ENCODE measurements around the gene ADISSP. TPM values are rescaled to one million over a fixed set of nuclear protein-coding genes. Genes with fewer than 3 reads are reported as not detected.

The ADISSP gene
- polyA plus RNA-seq, 2 donors, result 18.0 to 33.2 TPM

GRCh38 chr20:3783511-3784195, 16.1 kb upstream of the ADISSP start:
- WGBS, 2 donors, result 58 to 66% methylated on average over 10 of the region's 10 CpGs
- Histone ChIP-seq H3K9me3 (ENCODE audit: control insufficient read depth in 2 of 2, insufficient read depth in 1 of 2, low read depth in 1 of 2, low read length in 1 of 2) (no peaks in the 10 kb centered on the region), H3K36me3 (ENCODE audit: control insufficient read depth in 2 of 2, insufficient read depth in 2 of 2, low read length in 1 of 2) (peaks cover 0 to 9% of the 10 kb centered on the region in 2 donors), H3K4me1 (ENCODE audit: control insufficient read depth in 2 of 2, insufficient read depth in 2 of 2, low read length in 1 of 2) (peaks cover 18 to 41% of the 10 kb centered on the region in 2 donors), H3K27me3 (ENCODE audit: control insufficient read depth in 1 of 2, insufficient read depth in 2 of 2, low read length in 2 of 2) (no peaks in the 10 kb centered on the region), H3K27ac (ENCODE audit: low read depth in 2 of 2, low read length in 1 of 2) (peak overlapping the region; percentile 38 to 77), H3K4me3 (ENCODE audit: low read depth in 1 of 2, low read length in 2 of 2) (no peak overlapping the region)

DNA sequence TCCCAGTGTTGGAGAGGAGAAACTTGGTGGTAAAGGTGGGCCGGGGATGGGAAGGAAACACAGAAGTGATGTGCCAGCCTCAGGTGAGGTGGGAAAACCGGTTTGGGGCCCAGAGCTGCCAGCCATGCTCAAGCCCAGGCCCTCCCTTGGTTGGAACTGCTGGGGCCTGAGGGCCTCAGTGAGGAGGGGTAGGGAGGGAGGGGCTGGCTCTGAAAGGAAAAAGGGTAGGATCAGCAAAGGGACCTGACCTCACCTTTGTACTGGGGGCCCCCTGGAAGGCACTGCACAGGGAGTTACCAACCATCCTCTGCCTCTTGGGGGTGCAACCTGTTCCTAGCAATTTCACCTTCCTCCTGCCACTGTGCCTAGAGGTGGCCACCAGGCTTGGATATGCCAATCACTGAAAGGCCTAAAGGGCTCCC, 15.5 kb upstream of the ADISSP start:
- 38 to 44% methylated on average over 2 of the region's 2 CpGs for WGBS, 2 donors
- no peaks in the 10 kb centered on the region for H3K9me3 ChIP-seq (ENCODE audit: control insufficient read depth in 2 of 2, insufficient read depth in 1 of 2, low read depth in 1 of 2, low read length in 1 of 2)
- peak overlapping the region; percentile 16 to 77 for H3K27ac ChIP-seq (ENCODE audit: low read depth in 2 of 2, low read length in 1 of 2)
- H3K4me3 ChIP-seq (ENCODE audit: low read depth in 1 of 2, low read length in 2 of 2), result no peak overlapping the region
- H3K4me1 ChIP-seq (ENCODE audit: control insufficient read depth in 2 of 2, insufficient read depth in 2 of 2, low read length in 1 of 2), result peaks cover 23 to 45% of the 10 kb centered on the region in 2 donors
- peaks cover 0 to 9% of the 10 kb centered on the region in 2 donors for H3K36me3 ChIP-seq (ENCODE audit: control insufficient read depth in 2 of 2, insufficient read depth in 2 of 2, low read length in 1 of 2)
- no peaks in the 10 kb centered on the region for H3K27me3 ChIP-seq (ENCODE audit: control insufficient read depth in 1 of 2, insufficient read depth in 2 of 2, low read length in 2 of 2)

GRCh38 chr20:3782597-3782996, 15.0 kb upstream of the ADISSP start:
- Histone ChIP-seq H3K27ac (ENCODE audit: low read depth in 2 of 2, low read length in 1 of 2) (peak overlapping the region; percentile 16 to 77), H3K4me1 (ENCODE audit: control insufficient read depth in 2 of 2, insufficient read depth in 2 of 2, low read length in 1 of 2) (peaks cover 25 to 47% of the 10 kb centered on the region in 2 donors), H3K36me3 (ENCODE audit: control insufficient read depth in 2 of 2, insufficient read depth in 2 of 2, low read length in 1 of 2) (peaks cover 0 to 9% of the 10 kb centered on the region in 2 donors), H3K27me3 (ENCODE audit: control insufficient read depth in 1 of 2, insufficient read depth in 2 of 2, low read length in 2 of 2) (no peaks in the 10 kb centered on the region), H3K9me3 (ENCODE audit: control insufficient read depth in 2 of 2, insufficient read depth in 1 of 2, low read depth in 1 of 2, low read length in 1 of 2) (no peaks in the 10 kb centered on the region), H3K4me3 (ENCODE audit: low read depth in 1 of 2, low read length in 2 of 2) (no peak overlapping the region)
- 53 to 80% methylated on average over 6 of the region's 6 CpGs for WGBS, 2 donors

- H3K4me1 ChIP-seq (ENCODE audit: control insufficient read depth in 2 of 2, insufficient read depth in 2 of 2, low read length in 1 of 2), result peaks cover 25 to 49% of the 10 kb centered on the region in 2 donors
- H3K4me3 ChIP-seq (ENCODE audit: low read depth in 1 of 2, low read length in 2 of 2), result peak within 1 kb of the TSS; percentile 26 to 33
- H3K9me3 ChIP-seq (ENCODE audit: control insufficient read depth in 2 of 2, insufficient read depth in 1 of 2, low read depth in 1 of 2, low read length in 1 of 2), result no peaks in the 10 kb centered on the region
- 15% methylated on average over 28 of the region's 28 CpGs for WGBS, 2 donors
- H3K27me3 ChIP-seq (ENCODE audit: control insufficient read depth in 1 of 2, insufficient read depth in 2 of 2, low read length in 2 of 2), result no peaks in the 10 kb centered on the region
- peaks cover 0 to 9% of the 10 kb centered on the region in 2 donors for H3K36me3 ChIP-seq (ENCODE audit: control insufficient read depth in 2 of 2, insufficient read depth in 2 of 2, low read length in 1 of 2)
- peak within 1 kb of the TSS; percentile 56 to 61 for H3K27ac ChIP-seq (ENCODE audit: low read depth in 2 of 2, low read length in 1 of 2)
Observed at GRCh38 chr20:3781153-3781910, 13.8 kb upstream of the ADISSP start, which contains the start of gene SPEF1. SPEF1 (minus strand) TSS chr20:3781448; CDS start chr20:3781287, 161 bp downstream.

DNA sequence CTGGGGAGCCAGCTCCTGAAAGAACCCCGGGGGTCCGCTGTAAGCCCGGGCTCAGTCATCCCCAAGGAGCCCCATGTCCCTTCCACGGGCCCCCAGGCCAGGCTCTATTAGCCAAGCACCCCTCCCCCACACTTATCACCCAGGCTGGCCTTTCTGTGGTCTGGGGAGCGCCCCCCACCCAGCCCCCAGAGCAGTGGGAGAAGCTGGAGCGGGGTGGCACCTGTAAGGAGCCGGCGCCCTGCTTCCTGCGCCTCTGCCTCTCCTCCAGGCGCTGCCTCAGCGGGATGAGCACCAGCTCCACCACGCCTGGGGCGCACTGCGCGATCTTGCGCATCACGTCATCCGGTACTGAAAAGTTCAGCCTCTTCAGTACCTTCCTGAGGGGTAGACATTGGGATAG, 11.4 kb upstream of the ADISSP start:
- Histone ChIP-seq H3K9me3 (ENCODE audit: control insufficient read depth in 2 of 2, insufficient read depth in 1 of 2, low read depth in 1 of 2, low read length in 1 of 2) (no peaks in the 10 kb centered on the region), H3K4me1 (ENCODE audit: control insufficient read depth in 2 of 2, insufficient read depth in 2 of 2, low read length in 1 of 2) (peaks cover 14 to 28% of the 10 kb centered on the region in 2 donors), H3K27ac (ENCODE audit: low read depth in 2 of 2, low read length in 1 of 2) (no peak overlapping the region), H3K36me3 (ENCODE audit: control insufficient read depth in 2 of 2, insufficient read depth in 2 of 2, low read length in 1 of 2) (peaks cover 0 to 5% of the 10 kb centered on the region in 2 donors), H3K4me3 (ENCODE audit: low read depth in 1 of 2, low read length in 2 of 2) (no peak overlapping the region), H3K27me3 (ENCODE audit: control insufficient read depth in 1 of 2, insufficient read depth in 2 of 2, low read length in 2 of 2) (no peaks in the 10 kb centered on the region)
- 52 to 54% methylated on average over 18 of the region's 18 CpGs for WGBS, 2 donors

- peaks cover 8 to 19% of the 10 kb centered on the region in 2 donors for H3K4me1 ChIP-seq (ENCODE audit: control insufficient read depth in 2 of 2, insufficient read depth in 2 of 2, low read length in 1 of 2)
- H3K9me3 ChIP-seq (ENCODE audit: control insufficient read depth in 2 of 2, insufficient read depth in 1 of 2, low read depth in 1 of 2, low read length in 1 of 2), result no peaks in the 10 kb centered on the region
- peak overlapping the region; percentile 39 to 52 for H3K4me3 ChIP-seq (ENCODE audit: low read depth in 1 of 2, low read length in 2 of 2)
- H3K27me3 ChIP-seq (ENCODE audit: control insufficient read depth in 1 of 2, insufficient read depth in 2 of 2, low read length in 2 of 2), result no peaks in the 10 kb centered on the region
- 2% methylated on average over 68 to 70 of the region's 70 CpGs for WGBS, 2 donors
- H3K27ac ChIP-seq (ENCODE audit: low read depth in 2 of 2, low read length in 1 of 2), result no peak overlapping the region
- H3K36me3 ChIP-seq (ENCODE audit: control insufficient read depth in 2 of 2, insufficient read depth in 2 of 2, low read length in 1 of 2), result no peaks in the 10 kb centered on the region
Observed at GRCh38 chr20:3777716-3778629, 10.4 kb upstream of the ADISSP start.

- 10 to 13% methylated on average over 15 to 16 of the region's 16 CpGs for WGBS, 2 donors
- Histone ChIP-seq H3K27ac (ENCODE audit: low read depth in 2 of 2, low read length in 1 of 2) (no peak overlapping the region), H3K36me3 (ENCODE audit: control insufficient read depth in 2 of 2, insufficient read depth in 2 of 2, low read length in 1 of 2) (no peaks in the 10 kb centered on the region), H3K27me3 (ENCODE audit: control insufficient read depth in 1 of 2, insufficient read depth in 2 of 2, low read length in 2 of 2) (no peaks in the 10 kb centered on the region), H3K9me3 (ENCODE audit: control insufficient read depth in 2 of 2, insufficient read depth in 1 of 2, low read depth in 1 of 2, low read length in 1 of 2) (no peaks in the 10 kb centered on the region), H3K4me3 (ENCODE audit: low read depth in 1 of 2, low read length in 2 of 2) (peak overlapping the region; percentile 39 to 52), H3K4me1 (ENCODE audit: control insufficient read depth in 2 of 2, insufficient read depth in 2 of 2, low read length in 1 of 2) (peaks cover 7 to 14% of the 10 kb centered on the region in 2 donors)
Observed at GRCh38 chr20:3777381-3777715, 9.8 kb upstream of the ADISSP start.

- no peaks in the 10 kb centered on the region for H3K36me3 ChIP-seq (ENCODE audit: control insufficient read depth in 2 of 2, insufficient read depth in 2 of 2, low read length in 1 of 2)
- 93 to 96% methylated on average over 4 of the region's 4 CpGs for WGBS, 2 donors
- H3K4me1 ChIP-seq (ENCODE audit: control insufficient read depth in 2 of 2, insufficient read depth in 2 of 2, low read length in 1 of 2), result peaks cover 7 to 8% of the 10 kb centered on the region in 2 donors
- no peaks in the 10 kb centered on the region for H3K9me3 ChIP-seq (ENCODE audit: control insufficient read depth in 2 of 2, insufficient read depth in 1 of 2, low read depth in 1 of 2, low read length in 1 of 2)
- H3K27ac ChIP-seq (ENCODE audit: low read depth in 2 of 2, low read length in 1 of 2), result no peak overlapping the region
- H3K4me3 ChIP-seq (ENCODE audit: low read depth in 1 of 2, low read length in 2 of 2), result no peak overlapping the region
- no peaks in the 10 kb centered on the region for H3K27me3 ChIP-seq (ENCODE audit: control insufficient read depth in 1 of 2, insufficient read depth in 2 of 2, low read length in 2 of 2)
Observed at GRCh38 chr20:3775457-3776108, 8.0 kb upstream of the ADISSP start.

Data from esophagus (tissue), 2 donors.